Measurements from ENCODE around the gene HDC. TPM values are rescaled to one million over a fixed set of nuclear protein-coding genes. Genes with fewer than 3 reads are reported as not detected.

Gene HDC
- total RNA-seq, 1 experiment from 2014 or later, result not detected

DNA sequence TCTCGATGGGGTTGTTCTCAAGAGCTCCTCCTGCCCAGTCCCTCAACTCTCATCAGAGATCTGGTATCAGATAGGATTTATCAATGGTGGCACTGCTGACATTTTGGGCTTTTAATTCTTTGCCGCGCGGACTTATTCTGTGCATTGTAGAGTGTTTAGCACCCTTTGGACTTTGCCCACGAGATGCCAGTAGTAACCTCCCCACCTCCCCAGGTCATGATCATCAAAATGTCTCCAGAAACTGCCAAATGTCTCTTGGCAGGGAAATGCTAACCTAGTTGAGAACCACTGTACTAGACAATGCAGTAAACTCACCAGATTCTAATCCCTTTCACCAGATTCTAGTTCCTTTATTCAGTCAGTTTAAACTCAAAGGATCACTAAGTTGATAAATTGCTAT is 59.5 kb downstream of the HDC start:
- peaks cover 14% of the 10 kb centered on the region for H3K4me1 Mint-ChIP-seq (ENCODE audit: insufficient read depth, unreplicated experiment)
- POLR2A ChIA-PET, result no interaction called here
- BruUV-seq (replicated peaks), result no TSS peak

DNA sequence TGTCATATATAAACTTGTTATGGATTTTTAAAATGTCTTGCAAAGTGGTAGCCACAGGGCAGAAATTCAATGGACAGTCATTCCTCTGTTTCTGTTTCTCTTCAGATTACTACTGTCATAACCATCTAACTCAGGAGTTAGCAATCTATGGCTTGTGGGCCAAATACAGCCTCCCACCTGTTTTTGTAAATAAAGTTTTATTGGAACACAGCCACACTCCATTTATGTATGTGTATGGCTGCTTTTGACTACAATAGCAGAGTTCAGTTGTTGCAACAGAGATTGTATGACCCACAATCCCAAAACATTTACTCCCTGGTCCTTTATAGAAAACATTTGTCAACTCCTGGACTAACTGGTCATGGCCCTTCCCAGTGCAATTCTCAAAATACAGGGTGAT is 63.5 kb downstream of the HDC start:
- BruUV-seq (replicated peaks), result no TSS peak
- Mint-ChIP-seq H3K36me3 (ENCODE audit: insufficient read depth, unreplicated experiment) (no peaks in the 10 kb centered on the region), H3K4me1 (ENCODE audit: insufficient read depth, unreplicated experiment) (no peaks in the 10 kb centered on the region), H3K27me3 (ENCODE audit: insufficient read depth, unreplicated experiment) (no peaks in the 10 kb centered on the region), H3K9me3 (ENCODE audit: unreplicated experiment) (no peaks in the 10 kb centered on the region), H3K27ac (ENCODE audit: low read depth, unreplicated experiment) (no peak overlapping the region), H3K4me3 (ENCODE audit: unreplicated experiment) (no peak overlapping the region)
- TF ChIP-seq, protein P1, sequence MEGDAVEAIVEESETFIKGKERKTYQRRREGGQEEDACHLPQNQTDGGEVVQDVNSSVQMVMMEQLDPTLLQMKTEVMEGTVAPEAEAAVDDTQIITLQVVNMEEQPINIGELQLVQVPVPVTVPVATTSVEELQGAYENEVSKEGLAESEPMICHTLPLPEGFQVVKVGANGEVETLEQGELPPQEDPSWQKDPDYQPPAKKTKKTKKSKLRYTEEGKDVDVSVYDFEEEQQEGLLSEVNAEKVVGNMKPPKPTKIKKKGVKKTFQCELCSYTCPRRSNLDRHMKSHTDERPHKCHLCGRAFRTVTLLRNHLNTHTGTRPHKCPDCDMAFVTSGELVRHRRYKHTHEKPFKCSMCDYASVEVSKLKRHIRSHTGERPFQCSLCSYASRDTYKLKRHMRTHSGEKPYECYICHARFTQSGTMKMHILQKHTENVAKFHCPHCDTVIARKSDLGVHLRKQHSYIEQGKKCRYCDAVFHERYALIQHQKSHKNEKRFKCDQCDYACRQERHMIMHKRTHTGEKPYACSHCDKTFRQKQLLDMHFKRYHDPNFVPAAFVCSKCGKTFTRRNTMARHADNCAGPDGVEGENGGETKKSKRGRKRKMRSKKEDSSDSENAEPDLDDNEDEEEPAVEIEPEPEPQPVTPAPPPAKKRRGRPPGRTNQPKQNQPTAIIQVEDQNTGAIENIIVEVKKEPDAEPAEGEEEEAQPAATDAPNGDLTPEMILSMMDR (IDR thresholded peaks at IDR 0.05; ENCODE audit: unreplicated experiment), result no peak
- intact Hi-C loops (cut with micrococcal nuclease), result no loop called here
- DNase-seq (ENCODE audit: unreplicated experiment), result no peak
- ChIA-PET CTCF (no interaction called here), POLR2A (no interaction called here)

More for the DNA sequence above, 59.5 kb downstream of the HDC start:
- Mint-ChIP-seq H3K36me3 (ENCODE audit: insufficient read depth, unreplicated experiment) (no peaks in the 10 kb centered on the region), H3K27ac (ENCODE audit: low read depth, unreplicated experiment) (no peak overlapping the region), H3K9me3 (ENCODE audit: unreplicated experiment) (no peaks in the 10 kb centered on the region), H3K4me3 (ENCODE audit: unreplicated experiment) (no peak overlapping the region), H3K27me3 (ENCODE audit: insufficient read depth, unreplicated experiment) (no peaks in the 10 kb centered on the region)
- TF ChIP-seq, protein P1 (IDR thresholded peaks at IDR 0.05; ENCODE audit: unreplicated experiment), result no peak
- CTCF ChIA-PET, result no interaction called here
- DNase-seq (ENCODE audit: unreplicated experiment), result no peak
- intact Hi-C loops (cut with micrococcal nuclease), result no loop called here

DNA sequence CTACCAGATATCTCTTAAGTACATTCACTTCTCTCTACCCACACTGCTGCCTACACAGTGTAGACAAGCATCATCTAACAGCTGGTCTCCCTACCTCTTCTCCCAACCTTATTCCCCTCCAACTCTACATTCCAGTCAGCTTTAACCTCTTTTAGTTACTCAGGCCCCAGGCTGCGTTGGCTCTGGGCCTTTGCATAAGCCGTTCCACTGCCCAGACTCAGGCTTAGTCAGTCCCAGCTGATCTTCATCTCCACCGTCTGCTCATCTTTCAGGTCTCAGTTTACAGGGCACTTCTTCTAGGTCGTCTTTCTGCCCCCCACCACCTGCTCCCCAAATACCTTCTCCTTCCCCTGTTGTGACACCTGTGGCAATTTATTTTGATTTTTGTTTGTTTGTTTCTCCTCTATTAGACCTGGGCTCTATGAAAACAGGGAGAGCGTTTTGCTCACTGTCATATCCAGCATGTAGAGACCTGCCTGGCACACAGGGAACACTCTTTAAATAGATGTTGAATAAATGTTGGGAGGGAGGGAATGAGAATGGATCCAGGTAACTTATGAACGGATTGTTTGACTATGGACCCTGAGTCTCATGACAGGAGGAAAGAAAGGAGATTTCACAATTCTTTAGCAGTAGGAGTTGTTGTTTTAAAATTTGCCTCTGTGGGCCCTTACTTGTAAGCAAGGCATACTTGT is 72.5 kb downstream of the HDC start:
- no peak overlapping the region for H3K4me3 Mint-ChIP-seq (ENCODE audit: unreplicated experiment)
- intact Hi-C loops (cut with micrococcal nuclease), result no loop called here
- TF ChIP-seq, protein P1 (IDR thresholded peaks at IDR 0.05; ENCODE audit: unreplicated experiment), result no peak

DNA sequence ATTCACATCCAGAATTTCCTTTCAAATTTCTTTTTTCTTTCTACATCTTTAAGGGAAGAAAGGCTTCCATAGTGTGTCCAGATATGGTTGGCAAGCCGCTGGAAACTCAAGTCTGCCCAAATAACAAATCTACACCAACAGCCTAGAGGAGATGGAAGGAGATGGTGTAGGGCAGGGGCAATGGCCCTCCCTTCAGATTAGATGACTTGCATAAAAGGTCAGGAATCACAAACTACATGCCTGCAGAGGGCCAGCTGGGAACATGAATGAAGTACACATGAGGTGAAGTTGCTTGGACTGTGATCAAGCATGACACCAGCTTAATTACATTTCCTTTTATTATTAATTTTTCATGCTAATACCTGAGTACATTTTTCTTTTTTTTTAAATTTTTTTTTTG is 73.4 kb downstream of the HDC start:
- H3K27ac Mint-ChIP-seq (ENCODE audit: low read depth, unreplicated experiment), result no peak overlapping the region
- no peaks in the 10 kb centered on the region for H3K9me3 Mint-ChIP-seq (ENCODE audit: unreplicated experiment)
- intact Hi-C loops (cut with micrococcal nuclease), result no loop called here
- no peak overlapping the region for H3K4me3 Mint-ChIP-seq (ENCODE audit: unreplicated experiment)
- TF ChIP-seq, protein P1 (IDR thresholded peaks at IDR 0.05; ENCODE audit: unreplicated experiment), result no peak
- no TSS peak for BruUV-seq (replicated peaks)
- CTCF ChIA-PET, result interaction anchor here (0.6 to 2.3 kb wide), 3 partner anchors 9 to 314 kb away, joined by 4 to 9 read pairs (median 4); no protein-coding TSS in a partner anchor
- no peaks in the 10 kb centered on the region for H3K36me3 Mint-ChIP-seq (ENCODE audit: insufficient read depth, unreplicated experiment)
- DNase-seq (ENCODE audit: unreplicated experiment), result no peak
- H3K27me3 Mint-ChIP-seq (ENCODE audit: insufficient read depth, unreplicated experiment), result no peaks in the 10 kb centered on the region
- POLR2A ChIA-PET, result interaction anchor here (0.7 to 1.0 kb wide), 2 partner anchors 57 to 104 kb away, joined by 3 read pairs; no protein-coding TSS in a partner anchor
- peaks cover 9% of the 10 kb centered on the region for H3K4me1 Mint-ChIP-seq (ENCODE audit: insufficient read depth, unreplicated experiment)

More for the DNA sequence above, 72.5 kb downstream of the HDC start:
- Mint-ChIP-seq H3K36me3 (ENCODE audit: insufficient read depth, unreplicated experiment) (no peaks in the 10 kb centered on the region), H3K9me3 (ENCODE audit: unreplicated experiment) (no peaks in the 10 kb centered on the region), H3K27me3 (ENCODE audit: insufficient read depth, unreplicated experiment) (no peaks in the 10 kb centered on the region), H3K4me1 (ENCODE audit: insufficient read depth, unreplicated experiment) (peaks cover 9% of the 10 kb centered on the region), H3K27ac (ENCODE audit: low read depth, unreplicated experiment) (peak overlapping the region; percentile 72)
- ChIA-PET CTCF (interaction anchor here (1.5 to 2.3 kb wide), 3 partner anchors 10 to 123 kb away, joined by 4 to 9 read pairs (median 5); no protein-coding TSS in a partner anchor), POLR2A (interaction anchor here (0.7 to 2.1 kb wide), 7 partner anchors 13 to 1357 kb away, joined by 3 to 8 read pairs (median 3); no protein-coding TSS in a partner anchor)
- BruUV-seq (replicated peaks), result no TSS peak
- peak; percentile 73 for DNase-seq (ENCODE audit: unreplicated experiment)

Other genes with a start within 250 kb of the HDC start
- not detected in 2 replicates for gene ATP8B4, start 146.5 kb downstream of the HDC start, total RNA-seq (2022)
- 0.64 and 0.84 TPM in 2 replicates for gene SLC27A2, start 83.5 kb downstream of the HDC start, total RNA-seq (2022)
- gene GABPB1, start 89.5 kb upstream of the HDC start, total RNA-seq (2022), result 33.4 and 38.5 TPM in 2 replicates
- gene USP8, start 158.7 kb upstream of the HDC start, total RNA-seq (2022), result 67.6 and 72.7 TPM in 2 replicates

Measured in MCF 10A (cell line).